LNCaP clone FGC (cell line): ENCODE measurements around the gene SELENOO.

Source experiments
- DNase-seq: peaks from one replicate; pipeline ENCODE4 v3.0.0-alpha.2; 2011; ENCODE audit warnings: low read depth
- H3K4me3 ChIP-seq: 2 replicates; pipeline ENCODE4 v1.5.1; 2011; ENCODE audit warnings: mild to moderate bottlenecking, low read depth, low read length, control low read depth
- TF ChIP-seq, protein P1 (sequence below): IDR thresholded peaks from 2 replicates; pipeline ENCODE4 v1.5.1; 2012; ENCODE audit warnings: mild to moderate bottlenecking; ENCODE audit not compliant: control insufficient read depth, insufficient read depth; ENCODE audit errors: extremely low read depth

Gene SELENOO

DNA sequence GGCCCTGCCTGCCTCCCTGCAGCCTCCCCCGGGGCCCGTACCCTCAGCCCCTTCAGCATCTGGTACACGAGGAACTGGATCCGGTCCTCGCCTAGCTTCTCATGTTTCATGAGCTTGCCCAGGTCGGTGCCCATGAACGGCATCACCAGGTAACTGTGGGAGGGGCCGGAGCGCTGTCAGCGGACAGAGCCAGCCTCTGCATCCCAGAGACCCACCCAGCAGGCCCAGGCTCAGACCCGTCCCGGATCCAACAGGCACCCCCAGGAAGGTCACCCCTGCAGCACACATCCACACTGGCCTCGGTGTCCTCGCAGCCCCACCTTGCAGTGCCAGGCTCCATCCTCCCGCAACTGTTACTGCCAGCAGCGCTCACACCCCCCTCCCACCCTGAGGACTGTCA is 56.2 kb downstream of the SELENOO start:
- TF ChIP-seq, protein P1, sequence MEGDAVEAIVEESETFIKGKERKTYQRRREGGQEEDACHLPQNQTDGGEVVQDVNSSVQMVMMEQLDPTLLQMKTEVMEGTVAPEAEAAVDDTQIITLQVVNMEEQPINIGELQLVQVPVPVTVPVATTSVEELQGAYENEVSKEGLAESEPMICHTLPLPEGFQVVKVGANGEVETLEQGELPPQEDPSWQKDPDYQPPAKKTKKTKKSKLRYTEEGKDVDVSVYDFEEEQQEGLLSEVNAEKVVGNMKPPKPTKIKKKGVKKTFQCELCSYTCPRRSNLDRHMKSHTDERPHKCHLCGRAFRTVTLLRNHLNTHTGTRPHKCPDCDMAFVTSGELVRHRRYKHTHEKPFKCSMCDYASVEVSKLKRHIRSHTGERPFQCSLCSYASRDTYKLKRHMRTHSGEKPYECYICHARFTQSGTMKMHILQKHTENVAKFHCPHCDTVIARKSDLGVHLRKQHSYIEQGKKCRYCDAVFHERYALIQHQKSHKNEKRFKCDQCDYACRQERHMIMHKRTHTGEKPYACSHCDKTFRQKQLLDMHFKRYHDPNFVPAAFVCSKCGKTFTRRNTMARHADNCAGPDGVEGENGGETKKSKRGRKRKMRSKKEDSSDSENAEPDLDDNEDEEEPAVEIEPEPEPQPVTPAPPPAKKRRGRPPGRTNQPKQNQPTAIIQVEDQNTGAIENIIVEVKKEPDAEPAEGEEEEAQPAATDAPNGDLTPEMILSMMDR: no peak
- DNase-seq: no peak
- no peak overlapping the region for H3K4me3 ChIP-seq

DNA sequence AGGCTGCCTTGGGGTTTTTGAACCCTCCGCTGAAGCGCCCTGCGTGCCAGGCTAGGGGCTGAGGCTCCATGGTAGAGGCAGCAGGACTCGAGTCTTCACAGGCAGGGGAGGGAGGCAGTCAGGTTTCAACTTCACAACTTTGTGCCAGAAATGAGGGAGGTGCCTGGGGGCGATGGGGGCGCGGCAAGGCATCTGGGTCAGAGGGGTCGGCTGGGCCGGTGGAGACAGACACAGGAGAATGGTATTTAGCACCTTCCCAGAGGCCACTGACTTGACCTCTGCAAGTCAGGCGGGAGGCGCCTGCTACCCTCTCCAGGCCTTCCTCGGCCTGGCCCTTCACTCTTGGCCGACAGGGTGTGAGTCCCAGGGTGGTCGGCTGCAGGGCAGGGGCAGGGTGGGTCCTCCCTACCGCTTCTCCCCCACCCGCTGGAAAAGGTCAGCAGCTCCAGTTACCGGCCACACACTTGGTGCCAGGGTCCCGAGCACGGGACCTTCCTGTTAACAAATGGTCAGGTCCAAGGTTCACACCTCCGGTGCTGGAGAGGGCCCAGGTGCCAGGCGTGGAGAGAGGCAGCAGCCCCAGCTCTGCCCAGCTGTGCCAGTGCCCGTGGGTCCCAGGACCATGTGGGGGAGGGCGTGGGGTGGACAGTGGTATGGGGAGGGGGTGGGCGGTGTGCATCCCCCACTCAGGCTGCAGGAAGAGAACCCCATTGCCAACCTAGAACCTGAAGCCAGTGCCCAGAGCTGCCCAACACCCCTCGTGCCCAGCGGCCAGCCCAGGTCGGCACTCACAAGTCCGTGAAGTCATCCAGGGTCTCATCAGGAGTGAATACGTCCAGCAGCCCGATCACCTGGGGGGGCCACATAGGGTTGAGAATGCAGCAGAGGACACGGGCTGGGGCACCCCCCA is 56.9 kb downstream of the SELENOO start:
- TF ChIP-seq, protein P1: no peak
- no peak for DNase-seq
- no peak overlapping the region for H3K4me3 ChIP-seq

DNA sequence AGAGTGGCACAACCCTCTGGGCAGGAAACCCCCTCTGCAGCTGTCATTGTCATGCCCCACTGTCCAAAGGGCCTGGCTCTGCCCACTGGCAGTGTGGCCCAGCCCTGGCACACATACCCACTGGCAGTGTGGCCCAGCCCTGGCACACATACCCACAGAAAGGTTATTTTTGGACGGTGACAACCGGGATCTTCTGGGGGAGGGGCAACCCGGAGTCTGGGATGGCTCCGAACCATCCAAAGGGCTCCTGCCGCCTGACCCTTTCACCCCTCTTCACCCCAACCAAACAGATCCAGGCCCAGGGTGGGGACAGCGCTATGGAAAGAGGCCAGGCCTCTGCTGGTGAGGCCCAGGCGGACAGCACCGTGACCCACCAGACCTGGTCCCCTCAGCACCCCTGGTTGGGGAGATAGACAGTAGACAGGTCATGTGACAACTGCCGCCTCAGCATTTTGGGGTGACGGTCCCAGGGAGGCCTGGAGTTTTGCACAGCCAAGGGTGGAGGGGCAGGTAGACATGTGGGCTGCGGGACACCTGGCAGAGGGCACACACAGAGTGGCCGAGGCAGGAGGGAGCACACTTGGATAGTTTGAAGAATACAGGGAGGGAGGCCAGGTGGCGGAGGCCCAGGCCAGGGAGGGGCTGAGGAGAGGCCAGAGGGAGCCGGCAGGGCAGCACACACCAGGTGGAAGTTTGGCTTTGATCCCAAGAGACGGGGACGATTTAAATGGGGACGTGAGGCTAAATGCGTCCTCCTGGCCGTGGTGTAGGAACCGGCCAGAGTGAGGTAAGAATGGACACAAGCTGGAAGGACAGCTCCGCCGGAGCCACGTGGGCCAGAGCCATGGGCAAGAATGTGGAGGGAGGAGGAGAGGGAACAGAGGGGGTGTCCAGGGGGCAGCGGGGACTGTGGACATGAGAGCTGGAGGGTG is 57.8 kb downstream of the SELENOO start:
- DNase-seq: no peak
- TF ChIP-seq, protein P1: no peak
- H3K4me3 ChIP-seq: no peak overlapping the region

DNA sequence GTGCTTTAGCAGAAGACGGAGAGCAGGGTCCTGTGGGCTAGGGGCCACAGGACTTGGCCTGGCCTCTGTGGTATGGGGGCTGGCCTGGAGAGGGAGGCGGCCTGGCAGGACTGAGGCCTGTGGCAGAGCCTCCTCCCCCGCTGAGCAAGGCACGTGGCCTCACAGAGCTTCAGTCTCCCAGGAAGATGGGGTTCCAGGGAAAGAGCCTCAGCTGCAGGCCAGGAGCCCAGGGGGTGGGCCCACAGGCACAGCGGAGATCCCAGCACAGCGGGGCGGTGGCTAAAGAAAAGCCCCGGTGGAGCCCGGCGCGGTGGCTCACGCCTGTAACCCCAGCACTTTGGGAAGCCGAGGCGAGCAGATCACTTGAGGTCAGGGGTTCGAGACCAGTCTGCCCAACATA is 58.5 kb downstream of the SELENOO start:
- H3K4me3 ChIP-seq: no peak overlapping the region
- TF ChIP-seq, protein P1: no peak
- DNase-seq: no peak

DNA sequence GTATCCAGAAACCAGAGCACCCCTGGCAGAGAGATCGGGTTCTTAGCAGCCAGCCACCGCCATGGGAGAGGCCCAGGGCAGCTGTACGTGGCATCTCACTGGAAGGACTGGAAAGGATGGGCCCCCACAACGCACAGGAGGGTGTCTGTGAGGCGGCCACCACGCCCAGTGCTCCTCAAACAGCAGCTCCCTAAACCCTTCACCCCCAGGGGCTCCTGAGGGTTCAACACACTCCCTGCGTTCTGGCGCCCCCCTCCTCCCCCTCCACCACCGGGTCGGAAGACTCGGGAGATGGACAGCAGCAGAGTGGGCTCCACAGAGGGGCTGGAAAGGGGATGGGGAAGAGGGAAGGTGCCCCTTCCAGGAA is 59.6 kb downstream of the SELENOO start:
- H3K4me3 ChIP-seq: peak overlapping the region; percentile 71
- TF ChIP-seq, protein P1: no peak
- DNase-seq: no peak

DNA sequence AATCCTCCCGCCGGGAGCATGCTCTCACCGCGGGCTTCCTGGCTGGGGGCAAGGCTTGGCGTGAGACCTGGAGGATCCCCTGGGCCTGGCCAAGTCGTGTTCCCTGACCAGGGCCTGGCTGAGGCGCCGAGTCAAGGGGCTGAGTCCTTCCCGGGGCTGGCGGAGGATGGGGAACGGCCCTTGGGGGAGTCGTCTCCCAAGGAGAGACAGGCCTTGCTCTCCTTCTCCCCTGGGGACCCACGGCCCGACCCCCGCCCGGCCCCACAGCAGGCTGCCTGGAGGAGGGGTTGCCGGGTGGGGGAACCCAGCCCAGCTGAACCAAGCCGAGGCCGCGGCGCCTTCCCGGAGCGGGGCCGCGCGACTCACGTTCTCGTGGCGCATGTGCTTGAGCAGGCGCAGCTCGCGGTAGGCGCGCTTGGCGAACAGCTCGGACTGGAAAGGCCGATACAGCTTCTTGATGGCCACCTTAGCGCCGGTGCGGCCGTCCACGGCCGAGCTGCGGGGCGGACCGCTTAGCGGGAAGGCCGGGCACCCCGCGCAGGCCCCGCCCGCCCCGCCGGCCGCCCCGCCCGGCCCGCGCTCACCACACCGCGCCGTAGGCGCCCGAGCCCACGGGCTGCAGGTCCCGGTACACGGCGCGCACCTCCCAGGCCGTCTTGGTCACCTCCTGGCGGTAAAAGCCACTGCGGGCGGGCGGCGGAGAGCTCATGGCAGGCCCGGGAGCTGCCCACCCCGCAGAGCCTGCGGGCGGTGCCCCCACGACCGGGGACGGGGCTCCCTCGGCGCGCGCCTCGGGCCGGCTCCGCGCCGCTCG is 60.2 kb downstream of the SELENOO start:
- DNase-seq: no peak

More for the DNA sequence above, 60.2 kb downstream of the SELENOO start:
- TF ChIP-seq, protein P1: no peak
- H3K4me3 ChIP-seq: peak overlapping the region; percentile 71
